K562 (cell line): ENCODE results near the gene METTL22. TPM values are rescaled to one million over a fixed set of nuclear protein-coding genes. Genes with fewer than 3 reads are reported as not detected.
A peak's percentile ranks its signal among the peaks of the same experiment; 100 is the strongest.

Source experiments
- ATAC-seq: fragments of 200-7000 bp; cut with Tn5 transposase; 3 replicates; pipeline ENCODE4 v1.9.1; 2020; ENCODE audit warnings: moderate library complexity
- BruUV-seq: library from RNA; stranded (reverse); fragments of 400-500 nt; replicated peaks from 2 replicates; lab custom pipeline; 2021; lab: Mats Ljungman, UMichigan
- CTCF ChIA-PET: fragments of 300-600 bp; formaldehyde crosslinking; extraction: SDS; loops from one replicate; lab custom pipeline; 2021; ENCODE audit warnings: low intra/inter-chr PET ratio; lab: Yijun Ruan, JAX
- POLR2A ChIA-PET: fragments of 300-600, 350-650 bp; sonication (Branson Sonifier 250); formaldehyde crosslinking; extraction: SDS; loops from one replicate; lab custom pipeline; 2021; ENCODE audit warnings: antibody characterized with exemption, inconsistent platforms; lab: Yijun Ruan, JAX
- DNase-seq, 4 experiments: peaks; one replicate each; pipeline versions ENCODE4 v3.0.0 to v3.0.0-alpha.2; 2011 to 2018; ENCODE audit warnings: low spot score in 3 of 4, mixed read lengths in 3 of 4; ENCODE audit errors: extremely low read depth in 1 of 4
- FAIRE-seq: peaks from 2 replicates; lab custom pipeline; 2011; peaks lifted over from hg19 to GRCh38; lab: Jason Lieb, UNC
- H2AFZ ChIP-seq: 2 replicates; pipeline ENCODE4 v1.6.0; 2011; ENCODE audit warnings: low read depth, low read length, control low read depth, inconsistent platforms
- H3K27ac ChIP-seq: fragments of 200-600 bp; 3 replicates; pipeline ENCODE4 v1.8.0; 2011; ENCODE audit warnings: low read depth, mild to moderate bottlenecking, control low read depth, inconsistent platforms, low read length, moderate library complexity, mixed read lengths; ENCODE audit errors: extremely low read depth
- H3K27me3 ChIP-seq, 2 experiments: fragments of 300-600 bp in 1 of 2; 2 replicates in 1 of 2; 3 replicates in 1 of 2; pipeline versions ENCODE4 v1.6.0 to v1.8.0; 2011; ENCODE audit warnings: inconsistent platforms in 2 of 2, low read length in 2 of 2, mild to moderate bottlenecking in 1 of 2, mixed read lengths in 1 of 2, moderate library complexity in 1 of 2; ENCODE audit not compliant: control insufficient read depth in 2 of 2, insufficient read depth in 2 of 2
- H3K36me3 ChIP-seq: fragments of 300-600 bp; 3 replicates; pipeline ENCODE4 v1.8.0; 2011; ENCODE audit warnings: mild to moderate bottlenecking, low read length, inconsistent platforms; ENCODE audit not compliant: control insufficient read depth, insufficient read depth
- H3K4me1 ChIP-seq, 2 experiments: fragments of 200-600 bp in 1 of 2; replicated peaks in 1 of 2; 2 replicates in 1 of 2; 3 replicates in 1 of 2; pipeline versions ENCODE4 v1.5.1 to v1.8.0; 2011; ENCODE audit warnings: inconsistent platforms in 2 of 2, low read length in 2 of 2, mild to moderate bottlenecking in 1 of 2, mixed read lengths in 1 of 2, moderate library complexity in 1 of 2; ENCODE audit not compliant: control insufficient read depth in 2 of 2, insufficient read depth in 2 of 2
- H3K4me2 ChIP-seq: 2 replicates; pipeline ENCODE4 v1.6.1; 2011; ENCODE audit warnings: low read length, control low read depth, inconsistent platforms, mixed read lengths; ENCODE audit not compliant: insufficient read depth
- H3K4me3 ChIP-seq: fragments of 200-600 bp; sonication (generic), shearing (Covaris generic); 2 replicates; pipeline ENCODE4 v1.5.1; 2016; ENCODE audit warnings: control low read depth, inconsistent platforms
- H3K79me2 ChIP-seq: fragments of 200-600 bp; 3 replicates; pipeline ENCODE4 v1.8.0; 2011; ENCODE audit warnings: low read length, inconsistent platforms; ENCODE audit not compliant: control insufficient read depth, insufficient read depth
- H3K9ac ChIP-seq, 2 experiments: 2 replicates each; pipeline versions ENCODE4 v1.6.0 to v1.6.1; 2011; ENCODE audit warnings: low read depth in 2 of 2, low read length in 2 of 2, control low read depth in 1 of 2, inconsistent platforms in 1 of 2, mild to moderate bottlenecking in 1 of 2, mixed read lengths in 1 of 2; ENCODE audit not compliant: insufficient read depth in 1 of 2
- H3K9me1 ChIP-seq: one replicate; pipeline ENCODE4 v1.6.0; 2011; ENCODE audit warnings: inconsistent platforms, mild to moderate bottlenecking, low read length, moderate library complexity; ENCODE audit not compliant: control insufficient read depth, insufficient read depth
- H3K9me3 ChIP-seq: replicated peaks from 2 replicates; pipeline ENCODE4 v1.5.1; 2011; ENCODE audit warnings: low read depth, low read length, inconsistent platforms; ENCODE audit not compliant: control insufficient read depth, insufficient read depth
- H4K20me1 ChIP-seq: replicated peaks from 2 replicates; pipeline ENCODE4 v1.6.1; 2011; ENCODE audit warnings: low read length, inconsistent platforms, mixed read lengths; ENCODE audit not compliant: control insufficient read depth, insufficient read depth
- HIVEP1 ChIP-seq: fragments of 250-450 bp; sonication (Bioruptor Pico); IDR thresholded peaks from 2 replicates; pipeline ENCODE4 v1.4.0; 2020; ENCODE audit warnings: mild to moderate bottlenecking
- POLR2AphosphoS2 ChIP-seq: IDR thresholded peaks from 2 replicates; pipeline ENCODE4 v1.6.1; 2012; ENCODE audit warnings: low read length, improper control_type of control experiment
- RBM25 ChIP-seq: fragments of 200-400 bp; formaldehyde crosslinking; IDR thresholded peaks from 2 replicates; pipeline ENCODE4 v1.6.1; 2018; ENCODE audit warnings: low read length, low read depth, moderate library complexity; ENCODE audit not compliant: severe bottlenecking
- ZNF79 ChIP-seq: fragments of 250-450 bp; sonication (Bioruptor Pico); IDR thresholded peaks from 2 replicates; pipeline ENCODE4 v1.4.0; 2020; ENCODE audit warnings: low read depth, mild to moderate bottlenecking, moderate library complexity
- WGBS: fragments of 100-300 bp; shearing (Covaris generic); methylation state at CpG from one replicate; pipeline ENCODE4 v1.1.6; 2016; ENCODE audit warnings: low coverage, mixed read lengths; ENCODE audit not compliant: insufficient coverage; ENCODE audit errors: missing lambda C conversion rate; 5-methylcytosine and 5-hydroxymethylcytosine counted together
- in situ Hi-C: fragments of 300-500 bp; cut with MboI; formaldehyde crosslinking; loops from 4 replicates; pipeline ENCODE4 v1.15.0; 2018; ENCODE audit warnings: inconsistent platforms, mixed read lengths
- intact Hi-C: fragments of 100-400 bp; cut with micrococcal nuclease; formaldehyde crosslinking; loops from 2 replicates; pipeline ENCODE4 v1.14.2; 2022
- polyA plus RNA-seq, 8 experiments: library from polyadenylated mRNA; depleted of rRNA in 4 of 8; stranded (reverse) in 5 of 8; unstranded in 3 of 8; fragments of >200 nt; fragmentation: Nextera tagmentation in 2 of 8; fragmentation: Illumina TruSeq in 1 of 8; extraction: Ambion mirVana in 2 of 8; extraction: Trizol in 1 of 8; gene quantifications; 2 replicates each; pipeline versions ENCODE4 v1.2.1 to v1.2.3, GENCODE V29; 2011 to 2014; ENCODE audit warnings: inconsistent platforms in 1 of 8, missing spikeins in 1 of 8
- total RNA-seq, 7 experiments: library from RNA; depleted of rRNA in 6 of 7; stranded (reverse); fragments of >200 nt in 6 of 7; fragmentation: Illumina TruSeq in 2 of 7; extraction: Trizol in 2 of 7; gene quantifications; 2 replicates each; pipeline versions ENCODE4 v1.2.1 to v1.2.3, GENCODE V29; 2011 to 2021; ENCODE audit warnings: low replicate concordance in 1 of 7
- TF ChIP-seq, protein P1 (sequence below): fragments of 250-450 bp; sonication (Bioruptor Pico); IDR thresholded peaks from 2 replicates; pipeline ENCODE4 v1.9.0; 2021; ENCODE audit warnings: mild to moderate bottlenecking, inconsistent platforms

METTL22 gene
- total and polyA plus RNA-seq, 9 of the 15 experiments (the other 6 are each of a cell fraction or from before 2014, with no cell fraction given), result 6.9 to 33.2 (median 18.5) TPM

- CTCF ChIA-PET, result no interaction called here
- Histone ChIP-seq H3K4me3 (no peak overlapping the region), H3K4me2 (no peak overlapping the region), H3K9me3 (no peaks in the 10 kb centered on the region), H2AFZ (no peak overlapping the region), H3K79me2 (no peaks in the 10 kb centered on the region), H3K27ac (no peak overlapping the region), H3K4me1 (peaks cover 0 to 12% of the 10 kb centered on the region in 2 experiments; a peak in 4 of 5 replicates), H3K36me3 (no peaks in the 10 kb centered on the region), H3K9ac (no peak overlapping the region), H4K20me1 (peaks cover 9% of the 10 kb centered on the region), H3K27me3 (peaks cover under 1 to 2% of the 10 kb centered on the region in 2 experiments; a peak in 2 of 5 replicates), H3K9me1 (no peaks in the 10 kb centered on the region)
- no peak for FAIRE-seq
- no peak for DNase-seq
- no peak for ATAC-seq
- TF ChIP-seq POLR2AphosphoS2 (no peak), ZNF79 (CRISPR knock-in tag) (no peak), RBM25 (peak; percentile 76), HIVEP1 (no peak)
- TF ChIP-seq, protein P1, sequence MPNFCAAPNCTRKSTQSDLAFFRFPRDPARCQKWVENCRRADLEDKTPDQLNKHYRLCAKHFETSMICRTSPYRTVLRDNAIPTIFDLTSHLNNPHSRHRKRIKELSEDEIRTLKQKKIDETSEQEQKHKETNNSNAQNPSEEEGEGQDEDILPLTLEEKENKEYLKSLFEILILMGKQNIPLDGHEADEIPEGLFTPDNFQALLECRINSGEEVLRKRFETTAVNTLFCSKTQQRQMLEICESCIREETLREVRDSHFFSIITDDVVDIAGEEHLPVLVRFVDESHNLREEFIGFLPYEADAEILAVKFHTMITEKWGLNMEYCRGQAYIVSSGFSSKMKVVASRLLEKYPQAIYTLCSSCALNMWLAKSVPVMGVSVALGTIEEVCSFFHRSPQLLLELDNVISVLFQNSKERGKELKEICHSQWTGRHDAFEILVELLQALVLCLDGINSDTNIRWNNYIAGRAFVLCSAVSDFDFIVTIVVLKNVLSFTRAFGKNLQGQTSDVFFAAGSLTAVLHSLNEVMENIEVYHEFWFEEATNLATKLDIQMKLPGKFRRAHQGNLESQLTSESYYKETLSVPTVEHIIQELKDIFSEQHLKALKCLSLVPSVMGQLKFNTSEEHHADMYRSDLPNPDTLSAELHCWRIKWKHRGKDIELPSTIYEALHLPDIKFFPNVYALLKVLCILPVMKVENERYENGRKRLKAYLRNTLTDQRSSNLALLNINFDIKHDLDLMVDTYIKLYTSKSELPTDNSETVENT, result no peak
- BruUV-seq, result no TSS peak
- POLR2A ChIA-PET, result interaction anchor here (0.8 kb wide), 1 partner anchor 13 kb away, joined by 4 read pairs; no protein-coding TSS in a partner anchor
- intact Hi-C loops (no loop called here), in situ Hi-C loops (no loop called here)
- 0% methylated on average over 1 of the region's 1 CpG for WGBS
Measured at GRCh38 chr16:8670014-8670560, 48.6 kb downstream of the METTL22 start.
